ENCODE data around the gene HDAC4. TPM values are rescaled to one million over a fixed set of nuclear protein-coding genes. Genes with fewer than 3 reads are reported as not detected.

The HDAC4 gene
- polyA plus RNA-seq, 2 of the 4 experiments (the other 2 are of a cell fraction), result 8.6 to 10.4 TPM

GRCh38 chr2:239392688-239393387 is 8.0 kb downstream of the HDAC4 start:
- DNase-seq (ENCODE audit: low read depth in 1 of 2, low spot score in 1 of 2) (no peak), ATAC-seq (no peak), FAIRE-seq (no peak)
- Histone ChIP-seq H3K4me1 (no peaks in the 10 kb centered on the region), H3K4me2 (no peak overlapping the region), H3K27ac (no peak overlapping the region), H3K4me3 (no peak overlapping the region), H3K9me3 (no peaks in the 10 kb centered on the region)
- WGBS (ENCODE audit: missing lambda C conversion rate), result 88% methylated on average over 13 of the region's 14 CpGs
- POLR2A ChIA-PET, result interaction anchor here (2.2 kb wide), 1 partner anchor 8 kb away, joined by 9 read pairs; the partner anchor contains the start of gene HDAC4
- CTCF ChIA-PET, result interaction anchor here (1.3 kb wide), 1 partner anchor 12 kb away, joined by 4 read pairs; no protein-coding TSS in a partner anchor
- TF ChIP-seq HOXB5 (CRISPR knock-in tag; IDR thresholded peaks at IDR 0.05) (no peak), FOSB (CRISPR knock-in tag; IDR thresholded peaks at IDR 0.05) (no peak), CHD2 (IDR thresholded peaks at IDR 0.05; ENCODE audit: low read length, partially characterized antibody) (no peak), SREBF2 (IDR thresholded peaks at IDR 0.05) (no peak), TFCP2L1 (CRISPR knock-in tag; IDR thresholded peaks at IDR 0.05) (no peak), CEBPB (IDR thresholded peaks at IDR 0.05) (no peak), EP300 (IDR thresholded peaks at IDR 0.05) (no peak), BCL3 (IDR thresholded peaks at IDR 0.05) (no peak), MYC (IDR thresholded peaks at IDR 0.05; ENCODE audit: borderline replicate concordance, low read length) (no peak), JUNB (IDR thresholded peaks at IDR 0.05) (no peak), ESRRA (IDR thresholded peaks at IDR 0.05; ENCODE audit: borderline replicate concordance, low read length) (no peak)
- TF ChIP-seq, protein P1, sequence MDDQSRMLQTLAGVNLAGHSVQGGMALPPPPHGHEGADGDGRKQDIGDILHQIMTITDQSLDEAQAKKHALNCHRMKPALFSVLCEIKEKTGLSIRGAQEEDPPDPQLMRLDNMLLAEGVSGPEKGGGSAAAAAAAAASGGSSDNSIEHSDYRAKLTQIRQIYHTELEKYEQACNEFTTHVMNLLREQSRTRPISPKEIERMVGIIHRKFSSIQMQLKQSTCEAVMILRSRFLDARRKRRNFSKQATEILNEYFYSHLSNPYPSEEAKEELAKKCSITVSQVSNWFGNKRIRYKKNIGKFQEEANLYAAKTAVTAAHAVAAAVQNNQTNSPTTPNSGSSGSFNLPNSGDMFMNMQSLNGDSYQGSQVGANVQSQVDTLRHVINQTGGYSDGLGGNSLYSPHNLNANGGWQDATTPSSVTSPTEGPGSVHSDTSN (IDR thresholded peaks at IDR 0.05), result no peak

GRCh38 chr2:239392072-239392357 is 8.8 kb downstream of the HDAC4 start:
- DNase-seq (ENCODE audit: low read depth in 1 of 2, low spot score in 1 of 2) (no peak), FAIRE-seq (no peak), ATAC-seq (no peak)
- Histone ChIP-seq H3K4me2 (no peak overlapping the region), H3K4me3 (no peak overlapping the region), H3K4me1 (no peaks in the 10 kb centered on the region), H3K27ac (no peak overlapping the region), H3K9me3 (no peaks in the 10 kb centered on the region)
- ChIA-PET POLR2A (interaction anchor here (2.2 kb wide), 1 partner anchor 9 kb away, joined by 9 read pairs; the partner anchor contains the start of gene HDAC4), CTCF (interaction anchor here (0.7 to 1.3 kb wide), 2 partner anchors 11 to 248 kb away, joined by 3 to 4 read pairs; no protein-coding TSS in a partner anchor)
- TF ChIP-seq, protein P2, sequence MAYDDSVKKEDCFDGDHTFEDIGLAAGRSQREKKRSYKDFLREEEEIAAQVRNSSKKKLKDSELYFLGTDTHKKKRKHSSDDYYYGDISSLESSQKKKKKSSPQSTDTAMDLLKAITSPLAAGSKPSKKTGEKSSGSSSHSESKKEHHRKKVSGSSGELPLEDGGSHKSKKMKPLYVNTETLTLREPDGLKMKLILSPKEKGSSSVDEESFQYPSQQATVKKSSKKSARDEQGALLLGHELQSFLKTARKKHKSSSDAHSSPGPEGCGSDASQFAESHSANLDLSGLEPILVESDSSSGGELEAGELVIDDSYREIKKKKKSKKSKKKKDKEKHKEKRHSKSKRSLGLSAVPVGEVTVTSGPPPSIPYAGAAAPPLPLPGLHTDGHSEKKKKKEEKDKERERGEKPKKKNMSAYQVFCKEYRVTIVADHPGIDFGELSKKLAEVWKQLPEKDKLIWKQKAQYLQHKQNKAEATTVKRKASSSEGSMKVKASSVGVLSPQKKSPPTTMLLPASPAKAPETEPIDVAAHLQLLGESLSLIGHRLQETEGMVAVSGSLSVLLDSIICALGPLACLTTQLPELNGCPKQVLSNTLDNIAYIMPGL (CRISPR knock-in tag; IDR thresholded peaks at IDR 0.05; ENCODE audit: borderline replicate concordance), result no peak
- WGBS (ENCODE audit: missing lambda C conversion rate), result 96% methylated on average over 10 of the region's 12 CpGs

GRCh38 chr2:239391286-239392071 is 9.3 kb downstream of the HDAC4 start:
- no peak overlapping the region for H3K27ac ChIP-seq
- ChIA-PET CTCF (interaction anchor here (0.7 kb wide), 1 partner anchor 247 kb away, joined by 3 read pairs; no protein-coding TSS in a partner anchor), POLR2A (interaction anchor here (2.2 kb wide), 1 partner anchor 9 kb away, joined by 9 read pairs; the partner anchor contains the start of gene HDAC4)
- FAIRE-seq (no peak), ATAC-seq (no peak), DNase-seq (ENCODE audit: low read depth in 1 of 2, low spot score in 1 of 2) (no peak)
- no peak for TF ChIP-seq HES2 (IDR thresholded peaks at IDR 0.05)
- TF ChIP-seq CHD4 (IDR thresholded peaks at IDR 0.05; ENCODE audit: borderline replicate concordance), result no peak
- TF ChIP-seq KDM1A (IDR thresholded peaks at IDR 0.05; ENCODE audit: low read depth), result no peak
- no peak for TF ChIP-seq FOXS1 (CRISPR knock-in tag; IDR thresholded peaks at IDR 0.05)
- TF ChIP-seq HOXB5 (CRISPR knock-in tag; IDR thresholded peaks at IDR 0.05), result no peak
- no peak for TF ChIP-seq HOXA7 (CRISPR knock-in tag; IDR thresholded peaks at IDR 0.05)
- TF ChIP-seq FOSL2 (IDR thresholded peaks at IDR 0.05), result no peak
- TF ChIP-seq FOSL2 (CRISPR knock-in tag; IDR thresholded peaks at IDR 0.05), result no peak
- no peak for TF ChIP-seq NPAS2 (CRISPR knock-in tag; IDR thresholded peaks at IDR 0.05; ENCODE audit: borderline replicate concordance)
- TF ChIP-seq RNF2 (IDR thresholded peaks at IDR 0.05; ENCODE audit: borderline replicate concordance, low read depth), result no peak
- TF ChIP-seq NFE2L2 (conservative IDR thresholded peaks at IDR 0.05; ENCODE audit: low read length), result no peak
- TF ChIP-seq SMC3 (IDR thresholded peaks at IDR 0.05), result no peak
- TF ChIP-seq NR3C1 (IDR thresholded peaks at IDR 0.05), result no peak
- no peak for TF ChIP-seq ZFP36 (IDR thresholded peaks at IDR 0.05; ENCODE audit: borderline replicate concordance, partially characterized antibody)
- TF ChIP-seq CEBPB (IDR thresholded peaks at IDR 0.05), result no peak
- TF ChIP-seq ATOH8 (CRISPR knock-in tag; IDR thresholded peaks at IDR 0.05; ENCODE audit: low read depth), result no peak
- TF ChIP-seq RCOR1 (IDR thresholded peaks at IDR 0.05; ENCODE audit: low read depth, low read length), result no peak
- WGBS (ENCODE audit: missing lambda C conversion rate), result 91% methylated on average over 20 of the region's 24 CpGs
- H3K4me2 ChIP-seq, result no peak overlapping the region
- H3K4me1 ChIP-seq, result no peaks in the 10 kb centered on the region
- no peak overlapping the region for H3K4me3 ChIP-seq
- H3K9me3 ChIP-seq, result no peaks in the 10 kb centered on the region

Data from A549 (cell line).